ENCODE data around the gene ALKBH5. TPM values are rescaled to one million over a fixed set of nuclear protein-coding genes. Genes with fewer than 3 reads are reported as not detected.
A peak's percentile ranks its signal among the peaks of the same experiment; 100 is the strongest.

The ALKBH5 gene
- total RNA-seq, 2 donors from 2014 or later, result 94.8 to 130 TPM

- H3K27ac ChIP-seq, result peak overlapping the region; percentile 63
- intact Hi-C loops (cut with DNase I), result loop anchor here (5.0 kb wide), 1 partner anchor 70 kb away; the partner anchor contains the start of gene SMCR8
- peak overlapping the region; percentile 24 to 40 for H3K9ac ChIP-seq (ENCODE audit: low read depth in 2 of 2, low read length in 2 of 2)
- H3K4me1 ChIP-seq, result no peaks in the 10 kb centered on the region
- DNase-seq, result peak; percentile 95
- H3K9me3 ChIP-seq, result no peaks in the 10 kb centered on the region
- peak overlapping the region; percentile 0 for H3K4me3 ChIP-seq
- H3K36me3 ChIP-seq, result peaks cover 25% of the 10 kb centered on the region
- no peaks in the 10 kb centered on the region for H3K27me3 ChIP-seq
- TF ChIP-seq CTCF (IDR thresholded peaks at IDR 0.05), result no peak
Measured at GRCh38 chr17:18246880-18247612, 63.4 kb downstream of the ALKBH5 start.

GRCh38 chr17:18247613-18248001 is 64.0 kb downstream of the ALKBH5 start:
- peak overlapping the region in 1 of 2 donors; percentile 24 for H3K9ac ChIP-seq (ENCODE audit: low read depth in 2 of 2, low read length in 2 of 2)
- no peaks in the 10 kb centered on the region for H3K27me3 ChIP-seq
- DNase-seq, result peak; percentile 32
- no peak overlapping the region for H3K4me3 ChIP-seq
- H3K9me3 ChIP-seq, result no peaks in the 10 kb centered on the region
- TF ChIP-seq CTCF (IDR thresholded peaks at IDR 0.05), result no peak
- peaks cover 25% of the 10 kb centered on the region for H3K36me3 ChIP-seq
- intact Hi-C loops (cut with DNase I), result loop anchor here (5.0 kb wide), 1 partner anchor 70 kb away; the partner anchor contains the start of gene SMCR8
- H3K4me1 ChIP-seq, result no peaks in the 10 kb centered on the region
- no peak overlapping the region for H3K27ac ChIP-seq

GRCh38 chr17:18248300-18248731 is 64.7 kb downstream of the ALKBH5 start:
- Histone ChIP-seq H3K36me3 (peaks cover 31% of the 10 kb centered on the region), H3K9ac (ENCODE audit: low read depth in 2 of 2, low read length in 2 of 2) (no peak overlapping the region), H3K9me3 (no peaks in the 10 kb centered on the region), H3K4me1 (no peaks in the 10 kb centered on the region), H3K4me3 (no peak overlapping the region), H3K27me3 (no peaks in the 10 kb centered on the region), H3K27ac (no peak overlapping the region)
- peak; percentile 74 for DNase-seq
- peak; percentile 69 for TF ChIP-seq CTCF (IDR thresholded peaks at IDR 0.05)
- intact Hi-C loops (cut with DNase I), result loop anchor here (5.0 kb wide), 1 partner anchor 69 kb away; the partner anchor contains the start of gene SMCR8

- H3K9ac ChIP-seq (ENCODE audit: low read depth in 2 of 2, low read length in 2 of 2), result no peak overlapping the region
- peaks cover 35% of the 10 kb centered on the region for H3K36me3 ChIP-seq
- intact Hi-C loops (cut with DNase I), result loop anchor here (5.0 kb wide), 1 partner anchor 68 kb away; the partner anchor contains the start of gene SMCR8
- H3K27ac ChIP-seq, result no peak overlapping the region
- no peaks in the 10 kb centered on the region for H3K27me3 ChIP-seq
- no peak for DNase-seq
- no peak for TF ChIP-seq CTCF (IDR thresholded peaks at IDR 0.05)
- H3K4me1 ChIP-seq, result no peaks in the 10 kb centered on the region
- H3K9me3 ChIP-seq, result no peaks in the 10 kb centered on the region
- H3K4me3 ChIP-seq, result no peak overlapping the region
Measured at GRCh38 chr17:18248811-18249210, 65.2 kb downstream of the ALKBH5 start.

- Histone ChIP-seq H3K4me3 (no peak overlapping the region), H3K36me3 (peaks cover 44% of the 10 kb centered on the region), H3K27me3 (no peaks in the 10 kb centered on the region), H3K27ac (no peak overlapping the region), H3K4me1 (no peaks in the 10 kb centered on the region), H3K9ac (ENCODE audit: low read depth in 2 of 2, low read length in 2 of 2) (no peak overlapping the region), H3K9me3 (no peaks in the 10 kb centered on the region)
- intact Hi-C loops (cut with DNase I), result no loop called here
- TF ChIP-seq CTCF (IDR thresholded peaks at IDR 0.05), result no peak
- DNase-seq, result peak; percentile 80
Measured at GRCh38 chr17:18250259-18250658, 66.6 kb downstream of the ALKBH5 start.

Measured in colonic mucosa (tissue), 4 donors.